Motor neuron (in vitro differentiated cells): ENCODE measurements around the gene MYL2. TPM values are rescaled to one million over a fixed set of nuclear protein-coding genes. Genes with fewer than 3 reads are reported as not detected.

Experiments
- ATAC-seq, 8 experiments: fragments of 200-7000 bp; cut with Tn5 transposase; replicated peaks in 6 of 8; 2 replicates each; pipeline ENCODE4 v1.8.0; 2021; ENCODE audit warnings: mild to moderate bottlenecking in 8 of 8, moderate library complexity in 8 of 8
- H3K27ac ChIP-seq, 2 donors: fragments of 250-450 bp; sonication (Bioruptor Pico); 2 replicates each; pipeline ENCODE4 v1.9.0; 2021; ENCODE audit warnings: antibody characterized with exemption in 2 of 2, mild to moderate bottlenecking in 2 of 2, moderate library complexity in 1 of 2
- H3K4me1 ChIP-seq, 2 donors: fragments of 250-450 bp; sonication (Bioruptor Pico); replicated peaks in 1 of 2; 2 replicates each; pipeline ENCODE4 v1.6.1; 2021; ENCODE audit warnings: antibody characterized with exemption in 2 of 2, mild to moderate bottlenecking in 2 of 2, moderate library complexity in 1 of 2
- H3K4me3 ChIP-seq, 5 donors: fragments of 250-450 bp; sonication (Bioruptor Pico); 2 replicates each; pipeline ENCODE4 v1.9.0; 2021; ENCODE audit warnings: antibody characterized with exemption in 5 of 5, mild to moderate bottlenecking in 5 of 5, moderate library complexity in 4 of 5
- WGBS, 10 experiments: fragments of 450-650 bp; shearing (Covaris generic); methylation state at CpG; one replicate each; pipeline ENCODE4 v1.0.0; 2022; 5-methylcytosine and 5-hydroxymethylcytosine counted together
- in situ Hi-C, 9 experiments: fragments of 400-800 bp; cut with MboI; loops; one replicate each; pipeline ENCODE4 v1.15.0; 2021; ENCODE audit warnings: low sequenced_read_pairs in 9 of 9, low pct_unique_long_range_greater_than_20kb in 2 of 9; ENCODE audit not compliant: unreplicated experiment in 9 of 9
- total RNA-seq, 8 experiments: library from RNA; unstranded; fragments of 300-600 nt; gene quantifications; 2 replicates each; pipeline versions ENCODE4 v1.2.3 to v1.2.4, GENCODE V29; 2022

MYL2 gene
- total RNA-seq, 8 experiments from 2014 or later, result 0.62 TPM; not detected in 7

- no peak overlapping the region for H3K4me3 ChIP-seq
These were observed 13.4 kb downstream of the MYL2 start for GRCh38 chr12:110906985-110907384.

GRCh38 chr12:110906516-110906915 is 13.9 kb downstream of the MYL2 start:
- in situ Hi-C loops, result loop anchor here in 1 of 9 experiments (10.0 kb wide), 1 partner anchor 408 kb away; no protein-coding TSS in a partner anchor
- WGBS, 10 experiments, result 14 to 100% (median 70%) methylated on average over 1 to 5 of the region's 5 CpGs; no CpG with 5 or more reads in 3 of the 10 experiments

More at GRCh38 chr12:110906985-110907384, 13.4 kb downstream of the MYL2 start:
- no peak for ATAC-seq
- in situ Hi-C loops, result loop anchor here in 1 of 9 experiments (10.0 kb wide), 1 partner anchor 408 kb away; no protein-coding TSS in a partner anchor
- 29 to 100% (median 83%) methylated on average over 1 to 4 of the region's 4 CpGs; no CpG with 5 or more reads in 4 of the 10 experiments for WGBS, 10 experiments
- H3K27ac ChIP-seq, result no peak overlapping the region
- peaks cover 0 to 7% of the 10 kb centered on the region in 2 donors for H3K4me1 ChIP-seq

GRCh38 chr12:110906083-110906482 is 14.3 kb downstream of the MYL2 start:
- Histone ChIP-seq H3K4me3 (no peak overlapping the region), H3K4me1 (peaks cover 0 to 7% of the 10 kb centered on the region in 2 donors), H3K27ac (no peak overlapping the region)
- no peak for ATAC-seq
- 67% methylated on average over 1 of the region's 3 CpGs; no CpG with 5 or more reads in 9 of the 10 experiments for WGBS, 10 experiments
- in situ Hi-C loops, result loop anchor here in 1 of 9 experiments (10.0 kb wide), 1 partner anchor 409 kb away; no protein-coding TSS in a partner anchor

More at GRCh38 chr12:110906516-110906915, 13.9 kb downstream of the MYL2 start:
- Histone ChIP-seq H3K27ac (no peak overlapping the region), H3K4me3 (no peak overlapping the region), H3K4me1 (peaks cover 0 to 7% of the 10 kb centered on the region in 2 donors)
- ATAC-seq, result no peak

- ATAC-seq, result no peak
- in situ Hi-C loops, result loop anchor here in 1 of 9 experiments (10.0 kb wide), 1 partner anchor 411 kb away; no protein-coding TSS in a partner anchor
- Histone ChIP-seq H3K4me1 (no peaks in the 10 kb centered on the region), H3K4me3 (no peak overlapping the region), H3K27ac (no peak overlapping the region)
- 50 to 100% (median 84%) methylated on average over 1 to 4 of the region's 4 CpGs; no CpG with 5 or more reads in 2 of the 10 experiments for WGBS, 10 experiments
These were observed 16.9 kb downstream of the MYL2 start for GRCh38 chr12:110903511-110903910.

- in situ Hi-C loops, result loop anchor here in 1 of 9 experiments (10.0 kb wide), 1 partner anchor 413 kb away; no protein-coding TSS in a partner anchor
- no peak for ATAC-seq
- Histone ChIP-seq H3K27ac (no peak overlapping the region), H3K4me1 (no peaks in the 10 kb centered on the region), H3K4me3 (no peak overlapping the region)
- WGBS, 10 experiments, result 5 to 100% (median 60%) methylated on average over 2 to 4 of the region's 4 CpGs; no CpG with 5 or more reads in 1 of the 10 experiments
These were observed 19.0 kb downstream of the MYL2 start for GRCh38 chr12:110901401-110901800.

- no peak overlapping the region for H3K4me3 ChIP-seq
- no peak overlapping the region for H3K27ac ChIP-seq
- ATAC-seq, result no peak
- H3K4me1 ChIP-seq, result peaks cover 0 to 3% of the 10 kb centered on the region in 2 donors
- in situ Hi-C loops, result loop anchor here in 2 of 9 experiments (25.0 kb wide), 2 partner anchors 384 to 434 kb away; partner anchors contain the start of genes ARPC3 (in 1 of the 2), FAM216A (in 1 of the 2), GPN3 (in 1 of the 2) and RAD9B (in 1 of the 2)
- WGBS, 10 experiments, result 15 to 86% (median 52%) methylated on average over 1 to 3 of the region's 3 CpGs; no CpG with 5 or more reads in 6 of the 10 experiments
These were observed 23.8 kb downstream of the MYL2 start for GRCh38 chr12:110896559-110896958.

- no peak for ATAC-seq
- 54 to 67% methylated on average over 2 to 3 of the region's 3 CpGs; no CpG with 5 or more reads in 8 of the 10 experiments for WGBS, 10 experiments
- no peak overlapping the region for H3K27ac ChIP-seq
- no peak overlapping the region for H3K4me3 ChIP-seq
- peaks cover 0 to 3% of the 10 kb centered on the region in 2 donors for H3K4me1 ChIP-seq
- in situ Hi-C loops, result loop anchor here in 2 of 9 experiments (25.0 kb wide), 2 partner anchors 382 to 432 kb away; partner anchors contain the start of genes ARPC3 (in 1 of the 2), FAM216A (in 1 of the 2), GPN3 (in 1 of the 2) and RAD9B (in 1 of the 2)
These were observed 26.4 kb downstream of the MYL2 start for GRCh38 chr12:110893956-110894355.

- no peak overlapping the region for H3K27ac ChIP-seq
- H3K4me3 ChIP-seq, result no peak overlapping the region
- WGBS, 10 experiments, result 50 to 86% (median 71%) methylated on average over 2 to 7 of the region's 12 CpGs; no CpG with 5 or more reads in 4 of the 10 experiments
- peaks cover 16 to 20% of the 10 kb centered on the region in 2 donors for H3K4me1 ChIP-seq
- ATAC-seq, result no peak
- in situ Hi-C loops, result loop anchor here in 2 of 9 experiments (25.0 kb wide), 2 partner anchors 377 to 427 kb away; partner anchors contain the start of genes ARPC3 (in 1 of the 2), FAM216A (in 1 of the 2), GPN3 (in 1 of the 2) and RAD9B (in 1 of the 2)
These were observed 31.0 kb downstream of the MYL2 start for GRCh38 chr12:110889361-110889760.

GRCh38 chr12:110888256-110888991 is 32.0 kb downstream of the MYL2 start:
- Histone ChIP-seq H3K4me3 (peak overlapping the region in 1 of 5 donors; percentile 4), H3K4me1 (peaks cover 16 to 20% of the 10 kb centered on the region in 2 donors), H3K27ac (no peak overlapping the region)
- WGBS, 10 experiments, result 8 to 100% (median 85%) methylated on average over 1 to 2 of the region's 5 CpGs; no CpG with 5 or more reads in 4 of the 10 experiments
- ATAC-seq, result no peak
- in situ Hi-C loops, result loop anchor here in 2 of 9 experiments (25.0 kb wide), 2 partner anchors 376 to 426 kb away; partner anchors contain the start of genes ARPC3 (in 1 of the 2), FAM216A (in 1 of the 2), GPN3 (in 1 of the 2) and RAD9B (in 1 of the 2)

GRCh38 chr12:110885152-110885840 is 35.1 kb downstream of the MYL2 start:
- peak in 5 of 8 experiments; percentile 88 to 95 (median 90) for ATAC-seq
- H3K27ac ChIP-seq, result peak overlapping the region; percentile 60 to 73
- no peak overlapping the region for H3K4me3 ChIP-seq
- in situ Hi-C loops, result loop anchor here in 2 of 9 experiments (25.0 kb wide), 2 partner anchors 373 to 423 kb away; partner anchors contain the start of genes ARPC3 (in 1 of the 2), FAM216A (in 1 of the 2), GPN3 (in 1 of the 2) and RAD9B (in 1 of the 2)
- 0 to 54% (median 30%) methylated on average over 1 to 5 of the region's 6 CpGs for WGBS, 10 experiments
- peaks cover 16 to 17% of the 10 kb centered on the region in 2 donors for H3K4me1 ChIP-seq

- in situ Hi-C loops, result loop anchor here in 2 of 9 experiments (25.0 kb wide), 2 partner anchors 371 to 421 kb away; partner anchors contain the start of genes ARPC3 (in 1 of the 2), FAM216A (in 1 of the 2), GPN3 (in 1 of the 2) and RAD9B (in 1 of the 2)
- 63 to 82% (median 79%) methylated on average over 1 to 4 of the region's 4 CpGs; no CpG with 5 or more reads in 7 of the 10 experiments for WGBS, 10 experiments
- peaks cover 16 to 17% of the 10 kb centered on the region in 2 donors for H3K4me1 ChIP-seq
- ATAC-seq, result no peak
- H3K27ac ChIP-seq, result no peak overlapping the region
- H3K4me3 ChIP-seq, result no peak overlapping the region
These were observed 37.1 kb downstream of the MYL2 start for GRCh38 chr12:110883251-110883650.

- H3K4me3 ChIP-seq, result no peak overlapping the region
- no peak for ATAC-seq
- WGBS, 10 experiments, result 40 to 100% (median 82%) methylated on average over 1 of the region's 2 CpGs; no CpG with 5 or more reads in 2 of the 10 experiments
- no peak overlapping the region for H3K27ac ChIP-seq
- in situ Hi-C loops, result loop anchor here in 2 of 9 experiments (25.0 kb wide), 2 partner anchors 368 to 418 kb away; partner anchors contain the start of genes ARPC3 (in 1 of the 2), FAM216A (in 1 of the 2), GPN3 (in 1 of the 2) and RAD9B (in 1 of the 2)
- H3K4me1 ChIP-seq, result peaks cover 8 to 12% of the 10 kb centered on the region in 2 donors
These were observed 39.7 kb downstream of the MYL2 start for GRCh38 chr12:110880651-110881050.
